ENCODE results near the gene JSRP1. TPM values are rescaled to one million over a fixed set of nuclear protein-coding genes. Genes with fewer than 3 reads are reported as not detected.

Gene JSRP1
- total and polyA plus RNA-seq, 2 experiments from 2014 or later = 2.4 to 3.1 TPM

DNA sequence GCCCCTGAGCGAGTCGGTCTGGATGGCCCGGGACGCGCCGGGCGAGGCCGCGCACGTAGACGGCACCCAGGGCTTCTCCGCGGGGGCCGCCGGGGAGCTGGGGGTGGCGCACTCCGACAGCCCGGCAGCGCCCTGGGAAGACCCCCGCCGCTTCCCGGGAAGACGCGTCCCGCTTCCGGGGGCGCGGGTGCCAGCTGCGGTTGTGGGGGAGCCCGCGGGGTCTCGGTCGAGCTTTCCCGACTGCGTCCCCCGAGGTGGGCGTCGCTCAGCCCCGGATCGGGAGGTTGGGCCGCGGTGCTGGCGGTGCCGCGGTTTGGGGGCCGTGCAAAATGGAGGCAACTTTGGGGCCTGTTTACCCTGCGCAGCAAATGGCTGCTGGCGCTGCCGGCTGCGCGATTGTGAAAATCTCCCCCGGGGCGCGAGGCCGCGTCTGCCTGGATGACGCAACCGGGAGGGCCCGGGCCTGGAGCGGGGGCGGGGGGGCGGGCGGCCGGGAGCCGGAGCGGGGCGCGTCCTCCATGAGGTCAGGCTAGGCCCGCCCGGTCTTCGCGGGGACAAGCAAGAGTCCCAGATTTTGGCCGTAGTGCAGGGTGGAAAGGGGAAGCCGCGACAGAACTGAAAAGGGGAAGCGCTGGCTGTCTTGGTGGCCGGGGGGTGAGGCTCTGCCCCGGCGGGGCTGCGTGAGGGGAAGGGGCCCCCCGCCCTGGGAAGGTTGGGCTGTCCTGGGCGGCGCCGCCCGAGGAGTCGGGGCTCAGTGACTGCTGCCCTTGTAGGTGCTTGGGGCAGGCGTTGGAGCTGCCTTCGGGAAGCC is 14.4 kb upstream of the JSRP1 start:
- H3K4me1 ChIP-seq (ENCODE audit: insufficient read depth) = peaks cover 18% of the 10 kb centered on the region
- peaks cover 37% of the 10 kb centered on the region for H3K36me3 Mint-ChIP-seq (ENCODE audit: low read depth)
- H3K4me3 Mint-ChIP-seq = peak overlapping the region; percentile 93
- H3K4me1 Mint-ChIP-seq = peaks cover 25% of the 10 kb centered on the region
- H3K36me3 ChIP-seq (ENCODE audit: insufficient read depth) = peaks cover 4% of the 10 kb centered on the region; the same call in 1 of the 2 replicates
- peaks cover 7% of the 10 kb centered on the region; the same call in 2 of the 3 replicates for H3K9me3 Mint-ChIP-seq
- H2AFZ ChIP-seq = no peak overlapping the region
- H3K27ac ChIP-seq (ENCODE audit: low read depth) = peak overlapping the region; percentile 85
- H3K27me3 ChIP-seq (ENCODE audit: insufficient read depth) = no peaks in the 10 kb centered on the region
- H3K9me2 ChIP-seq (ENCODE audit: insufficient read depth) = no peaks in the 10 kb centered on the region
- H3F3A ChIP-seq (replicated peaks; ENCODE audit: low read depth) = peaks cover 38% of the 10 kb centered on the region
- DNase-seq (ENCODE audit: low spot score) (peak; percentile 56), ATAC-seq (peak; percentile 3; the same call in 2 of the 3 replicates)
- H3K4me2 ChIP-seq = peak overlapping the region; percentile 89
- H3K79me2 ChIP-seq (replicated peaks; ENCODE audit: insufficient read depth) = peaks cover 47% of the 10 kb centered on the region
- TF ChIP-seq ZNF114 (CRISPR knock-in tag; IDR thresholded peaks at IDR 0.05) = no peak
- no peak for TF ChIP-seq EZH2 (IDR thresholded peaks at IDR 0.05; ENCODE audit: low read depth, unreplicated experiment)
- no peak for TF ChIP-seq ZNF331 (CRISPR knock-in tag; IDR thresholded peaks at IDR 0.05; ENCODE audit: low read depth)
- no peak for TF ChIP-seq JUNB (IDR thresholded peaks at IDR 0.05; ENCODE audit: unreplicated experiment)
- no peak for TF ChIP-seq EZH2phosphoT487 (IDR thresholded peaks at IDR 0.05; ENCODE audit: unreplicated experiment)
- TF ChIP-seq, protein P1, sequence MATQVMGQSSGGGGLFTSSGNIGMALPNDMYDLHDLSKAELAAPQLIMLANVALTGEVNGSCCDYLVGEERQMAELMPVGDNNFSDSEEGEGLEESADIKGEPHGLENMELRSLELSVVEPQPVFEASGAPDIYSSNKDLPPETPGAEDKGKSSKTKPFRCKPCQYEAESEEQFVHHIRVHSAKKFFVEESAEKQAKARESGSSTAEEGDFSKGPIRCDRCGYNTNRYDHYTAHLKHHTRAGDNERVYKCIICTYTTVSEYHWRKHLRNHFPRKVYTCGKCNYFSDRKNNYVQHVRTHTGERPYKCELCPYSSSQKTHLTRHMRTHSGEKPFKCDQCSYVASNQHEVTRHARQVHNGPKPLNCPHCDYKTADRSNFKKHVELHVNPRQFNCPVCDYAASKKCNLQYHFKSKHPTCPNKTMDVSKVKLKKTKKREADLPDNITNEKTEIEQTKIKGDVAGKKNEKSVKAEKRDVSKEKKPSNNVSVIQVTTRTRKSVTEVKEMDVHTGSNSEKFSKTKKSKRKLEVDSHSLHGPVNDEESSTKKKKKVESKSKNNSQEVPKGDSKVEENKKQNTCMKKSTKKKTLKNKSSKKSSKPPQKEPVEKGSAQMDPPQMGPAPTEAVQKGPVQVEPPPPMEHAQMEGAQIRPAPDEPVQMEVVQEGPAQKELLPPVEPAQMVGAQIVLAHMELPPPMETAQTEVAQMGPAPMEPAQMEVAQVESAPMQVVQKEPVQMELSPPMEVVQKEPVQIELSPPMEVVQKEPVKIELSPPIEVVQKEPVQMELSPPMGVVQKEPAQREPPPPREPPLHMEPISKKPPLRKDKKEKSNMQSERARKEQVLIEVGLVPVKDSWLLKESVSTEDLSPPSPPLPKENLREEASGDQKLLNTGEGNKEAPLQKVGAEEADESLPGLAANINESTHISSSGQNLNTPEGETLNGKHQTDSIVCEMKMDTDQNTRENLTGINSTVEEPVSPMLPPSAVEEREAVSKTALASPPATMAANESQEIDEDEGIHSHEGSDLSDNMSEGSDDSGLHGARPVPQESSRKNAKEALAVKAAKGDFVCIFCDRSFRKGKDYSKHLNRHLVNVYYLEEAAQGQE (IDR thresholded peaks at IDR 0.05; ENCODE audit: unreplicated experiment) = no peak
- peak overlapping the region; percentile 75; the same call in 1 of the 2 replicates for H3K27ac Mint-ChIP-seq
- H3K27me3 Mint-ChIP-seq (ENCODE audit: insufficient read depth, low read depth, poor library complexity) = peaks cover 30% of the 10 kb centered on the region
- H3K4me3 ChIP-seq = peak overlapping the region; percentile 98
- peaks cover 27% of the 10 kb centered on the region for H4K20me1 ChIP-seq (replicated peaks; ENCODE audit: insufficient read depth)

DNA sequence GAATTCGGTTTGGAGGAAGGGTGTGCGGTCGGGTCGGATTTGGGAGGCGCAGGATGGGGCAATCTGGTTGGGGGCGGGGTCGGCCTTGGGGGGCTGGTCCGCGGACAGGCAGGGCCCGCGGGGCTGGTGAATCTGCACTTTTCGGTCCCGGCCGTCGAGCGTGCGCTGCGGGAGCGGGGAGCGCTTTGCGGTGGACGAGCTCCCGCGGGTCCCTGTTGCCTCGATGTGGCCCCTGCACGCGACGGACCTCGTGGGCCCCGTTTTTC is 13.9 kb upstream of the JSRP1 start:
- Mint-ChIP-seq H3K9me3 (peaks cover 7% of the 10 kb centered on the region; the same call in 2 of the 3 replicates), H3K27me3 (ENCODE audit: insufficient read depth, low read depth, poor library complexity) (peaks cover 27% of the 10 kb centered on the region), H3K4me3 (peak overlapping the region; percentile 93), H3K27ac (peak overlapping the region; percentile 97), H3K36me3 (ENCODE audit: low read depth) (peaks cover 36% of the 10 kb centered on the region), H3K4me1 (peaks cover 23% of the 10 kb centered on the region)
- Histone ChIP-seq H3K4me2 (peak overlapping the region; percentile 89), H4K20me1 (replicated peaks; ENCODE audit: insufficient read depth) (peaks cover 27% of the 10 kb centered on the region), H3K79me2 (replicated peaks; ENCODE audit: insufficient read depth) (peaks cover 47% of the 10 kb centered on the region), H3K4me3 (peak overlapping the region; percentile 98), H3K27ac (ENCODE audit: low read depth) (peak overlapping the region; percentile 55; the same call in 1 of the 2 replicates), H3K4me1 (ENCODE audit: insufficient read depth) (peaks cover 18% of the 10 kb centered on the region), H2AFZ (no peak overlapping the region), H3K9me2 (ENCODE audit: insufficient read depth) (no peaks in the 10 kb centered on the region), H3K36me3 (ENCODE audit: insufficient read depth) (peaks cover 4% of the 10 kb centered on the region; the same call in 1 of the 2 replicates), H3K27me3 (ENCODE audit: insufficient read depth) (no peaks in the 10 kb centered on the region), H3F3A (replicated peaks; ENCODE audit: low read depth) (peaks cover 35% of the 10 kb centered on the region)
- DNase-seq (ENCODE audit: low spot score) = no peak
- no peak for TF ChIP-seq ZNF331 (CRISPR knock-in tag; IDR thresholded peaks at IDR 0.05; ENCODE audit: low read depth)
- TF ChIP-seq NANOG (IDR thresholded peaks at IDR 0.05; ENCODE audit: borderline replicate concordance) = no peak
- TF ChIP-seq JUNB (IDR thresholded peaks at IDR 0.05; ENCODE audit: unreplicated experiment) = no peak
- no peak for TF ChIP-seq EZH2 (IDR thresholded peaks at IDR 0.05; ENCODE audit: low read depth, unreplicated experiment)
- TF ChIP-seq, protein P1 (IDR thresholded peaks at IDR 0.05; ENCODE audit: unreplicated experiment) = no peak
- no peak for TF ChIP-seq EZH2phosphoT487 (IDR thresholded peaks at IDR 0.05; ENCODE audit: unreplicated experiment)
- TF ChIP-seq, protein P2, sequence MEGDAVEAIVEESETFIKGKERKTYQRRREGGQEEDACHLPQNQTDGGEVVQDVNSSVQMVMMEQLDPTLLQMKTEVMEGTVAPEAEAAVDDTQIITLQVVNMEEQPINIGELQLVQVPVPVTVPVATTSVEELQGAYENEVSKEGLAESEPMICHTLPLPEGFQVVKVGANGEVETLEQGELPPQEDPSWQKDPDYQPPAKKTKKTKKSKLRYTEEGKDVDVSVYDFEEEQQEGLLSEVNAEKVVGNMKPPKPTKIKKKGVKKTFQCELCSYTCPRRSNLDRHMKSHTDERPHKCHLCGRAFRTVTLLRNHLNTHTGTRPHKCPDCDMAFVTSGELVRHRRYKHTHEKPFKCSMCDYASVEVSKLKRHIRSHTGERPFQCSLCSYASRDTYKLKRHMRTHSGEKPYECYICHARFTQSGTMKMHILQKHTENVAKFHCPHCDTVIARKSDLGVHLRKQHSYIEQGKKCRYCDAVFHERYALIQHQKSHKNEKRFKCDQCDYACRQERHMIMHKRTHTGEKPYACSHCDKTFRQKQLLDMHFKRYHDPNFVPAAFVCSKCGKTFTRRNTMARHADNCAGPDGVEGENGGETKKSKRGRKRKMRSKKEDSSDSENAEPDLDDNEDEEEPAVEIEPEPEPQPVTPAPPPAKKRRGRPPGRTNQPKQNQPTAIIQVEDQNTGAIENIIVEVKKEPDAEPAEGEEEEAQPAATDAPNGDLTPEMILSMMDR (conservative IDR thresholded peaks at IDR 0.05; ENCODE audit: low read depth in 2 of 2) = no peak
- no peak for TF ChIP-seq POLR2AphosphoS5 (IDR thresholded peaks at IDR 0.05; ENCODE audit: low read depth)
- no peak; the same call in 1 of the 3 replicates for ATAC-seq

All from GM23338 (cell line).